Gastroesophageal sphincter (tissue), 3 donors: ENCODE results near the gene RGS9.

Experiments
- CTCF ChIP-seq, 4 experiments: fragments of 200-600 bp in 2 of 4; fragments of 450-650 bp in 2 of 4; sonication (generic) in 1 of 4; IDR thresholded peaks; one replicate each; pipeline ENCODE4 v1.5.1; 2017 to 2019; ENCODE audit warnings: antibody characterized with exemption in 4 of 4, mild to moderate bottlenecking in 2 of 4, moderate library complexity in 2 of 4
- EP300 ChIP-seq: sonication (generic); formaldehyde crosslinking; IDR thresholded peaks from one replicate; pipeline ENCODE4 v1.6.1; 2017; ENCODE audit warnings: antibody characterized with exemption, mild to moderate bottlenecking

GRCh38 chr17:65201331-65201730 is 64.2 kb downstream of the RGS9 start:
- TF ChIP-seq CTCF (IDR thresholded peaks at IDR 0.05) (no peak), EP300 (no peak)
